ENCODE results near the gene SECISBP2.

SECISBP2 gene

DNA sequence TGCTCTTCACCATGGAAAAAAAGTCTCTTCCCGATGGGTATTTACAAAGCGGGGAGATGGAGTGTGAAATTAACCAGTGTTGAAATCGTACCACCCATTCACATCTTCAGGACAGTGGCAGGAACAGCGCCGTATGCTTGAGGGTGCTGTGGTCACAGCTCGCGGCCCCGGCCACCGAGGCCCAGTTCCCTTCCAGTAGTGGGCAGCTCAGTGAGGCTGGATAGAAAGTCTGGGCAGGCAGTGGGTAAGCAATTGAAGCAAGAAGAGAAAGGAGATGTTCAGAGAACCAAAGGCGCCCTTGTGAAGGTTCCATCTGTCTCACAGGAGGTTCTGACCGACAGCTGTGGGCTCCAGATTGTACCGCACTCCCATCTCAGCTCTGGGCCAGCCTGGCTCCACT, 59.1 kb downstream of the SECISBP2 start:
- H3K9me3 ChIP-seq: no peaks in the 10 kb centered on the region
- TF ChIP-seq, protein P1, sequence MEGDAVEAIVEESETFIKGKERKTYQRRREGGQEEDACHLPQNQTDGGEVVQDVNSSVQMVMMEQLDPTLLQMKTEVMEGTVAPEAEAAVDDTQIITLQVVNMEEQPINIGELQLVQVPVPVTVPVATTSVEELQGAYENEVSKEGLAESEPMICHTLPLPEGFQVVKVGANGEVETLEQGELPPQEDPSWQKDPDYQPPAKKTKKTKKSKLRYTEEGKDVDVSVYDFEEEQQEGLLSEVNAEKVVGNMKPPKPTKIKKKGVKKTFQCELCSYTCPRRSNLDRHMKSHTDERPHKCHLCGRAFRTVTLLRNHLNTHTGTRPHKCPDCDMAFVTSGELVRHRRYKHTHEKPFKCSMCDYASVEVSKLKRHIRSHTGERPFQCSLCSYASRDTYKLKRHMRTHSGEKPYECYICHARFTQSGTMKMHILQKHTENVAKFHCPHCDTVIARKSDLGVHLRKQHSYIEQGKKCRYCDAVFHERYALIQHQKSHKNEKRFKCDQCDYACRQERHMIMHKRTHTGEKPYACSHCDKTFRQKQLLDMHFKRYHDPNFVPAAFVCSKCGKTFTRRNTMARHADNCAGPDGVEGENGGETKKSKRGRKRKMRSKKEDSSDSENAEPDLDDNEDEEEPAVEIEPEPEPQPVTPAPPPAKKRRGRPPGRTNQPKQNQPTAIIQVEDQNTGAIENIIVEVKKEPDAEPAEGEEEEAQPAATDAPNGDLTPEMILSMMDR (IDR thresholded peaks at IDR 0.05): no peak
- H3K4me3 ChIP-seq (ENCODE audit: low read depth in 1 of 2, low read length in 1 of 2): no peak overlapping the region
- peaks cover 43 to 71% of the 10 kb centered on the region in 2 experiments for H3K4me1 ChIP-seq (ENCODE audit: control insufficient read depth in 1 of 2, insufficient read depth in 1 of 2, low read depth in 1 of 2, low read length in 1 of 2)
- no peaks in the 10 kb centered on the region for H3K27me3 ChIP-seq
- H3K27ac ChIP-seq: peak overlapping the region; percentile 75
- peaks cover 87% of the 10 kb centered on the region for H3K36me3 ChIP-seq

DNA sequence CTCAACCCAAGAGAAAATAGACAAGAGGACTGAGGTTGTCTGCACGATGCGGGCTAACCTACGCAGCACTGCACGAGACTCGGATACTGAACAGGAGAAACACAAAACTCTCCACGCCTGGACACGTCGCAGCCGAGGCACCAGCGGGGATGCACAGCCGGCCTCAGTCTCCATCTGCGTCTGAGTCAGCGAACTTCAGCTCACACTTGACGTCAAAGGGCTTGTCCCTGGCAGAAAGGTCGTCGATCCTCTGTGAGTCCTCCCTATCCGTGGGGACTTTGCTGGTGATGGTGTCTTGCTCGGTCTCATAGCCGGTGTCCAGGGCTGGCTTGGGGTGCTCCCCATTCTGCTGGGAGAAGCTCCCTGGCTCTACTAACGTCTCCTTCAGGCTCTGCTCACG, 60.2 kb downstream of the SECISBP2 start:
- Histone ChIP-seq H3K4me1 (ENCODE audit: control insufficient read depth in 1 of 2, insufficient read depth in 1 of 2, low read depth in 1 of 2, low read length in 1 of 2) (peaks cover 50 to 82% of the 10 kb centered on the region in 2 experiments), H3K4me3 (ENCODE audit: low read depth in 1 of 2, low read length in 1 of 2) (no peak overlapping the region), H3K27ac (peak overlapping the region; percentile 99), H3K9me3 (no peaks in the 10 kb centered on the region), H3K36me3 (peaks cover 87% of the 10 kb centered on the region), H3K27me3 (no peaks in the 10 kb centered on the region)
- TF ChIP-seq, protein P1 (IDR thresholded peaks at IDR 0.05): no peak

DNA sequence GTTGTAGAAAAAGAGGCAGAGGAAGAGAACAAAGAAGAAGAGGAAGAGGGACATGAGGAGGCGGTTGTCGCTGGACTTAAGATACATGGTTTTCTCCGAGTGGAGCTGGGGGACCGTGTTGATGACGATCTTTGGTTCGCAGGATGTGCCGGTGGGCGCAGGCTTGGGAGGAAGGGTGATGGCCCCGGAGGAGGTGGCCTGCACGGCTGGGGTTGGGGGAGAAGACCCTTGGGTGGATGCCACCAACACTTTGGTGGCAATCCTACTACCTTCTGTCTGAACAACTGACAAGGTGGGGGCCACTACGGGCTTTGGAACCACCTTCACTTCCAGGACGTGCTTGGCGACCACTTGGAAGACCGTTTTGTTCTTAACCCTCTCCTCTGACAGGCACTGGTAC, 60.7 kb downstream of the SECISBP2 start:
- Histone ChIP-seq H3K9me3 (no peaks in the 10 kb centered on the region), H3K27ac (peak overlapping the region; percentile 99), H3K4me3 (ENCODE audit: low read depth in 1 of 2, low read length in 1 of 2) (peak overlapping the region; percentile 39), H3K27me3 (no peaks in the 10 kb centered on the region), H3K36me3 (peaks cover 87% of the 10 kb centered on the region), H3K4me1 (ENCODE audit: control insufficient read depth in 1 of 2, insufficient read depth in 1 of 2, low read depth in 1 of 2, low read length in 1 of 2) (peaks cover 50 to 82% of the 10 kb centered on the region in 2 experiments)
- TF ChIP-seq, protein P1 (IDR thresholded peaks at IDR 0.05): no peak

DNA sequence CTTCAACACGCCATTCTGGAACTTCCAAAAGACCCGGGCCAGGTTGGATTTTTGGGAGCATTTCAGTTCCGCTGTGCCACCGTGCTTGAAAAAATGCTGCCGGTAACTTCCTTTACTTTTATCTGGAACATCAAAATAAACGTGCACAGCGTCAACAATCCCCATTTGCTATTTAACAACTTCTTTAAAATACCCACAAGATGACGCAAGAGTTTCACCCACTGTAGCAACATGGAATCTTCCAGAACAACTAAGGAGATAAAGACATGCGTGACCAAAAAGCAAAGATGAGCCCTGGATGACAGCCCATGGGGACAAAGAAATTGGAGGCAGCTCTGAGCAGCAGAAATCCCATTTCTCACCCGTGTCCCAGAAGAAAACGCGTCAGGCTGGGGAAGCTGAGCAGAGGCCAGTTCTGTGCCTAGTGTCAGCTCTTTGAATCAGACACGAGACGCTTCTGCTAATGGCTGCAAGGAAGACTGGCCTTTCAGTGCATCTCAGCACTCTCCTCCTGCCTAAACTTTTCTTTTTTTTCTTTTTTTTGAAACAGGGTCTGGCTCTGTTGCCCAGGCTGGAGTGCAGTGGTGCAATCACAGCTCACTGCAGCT, 61.3 kb downstream of the SECISBP2 start:
- Histone ChIP-seq H3K27ac (peak overlapping the region; percentile 99), H3K36me3 (peaks cover 87% of the 10 kb centered on the region), H3K4me1 (ENCODE audit: control insufficient read depth in 1 of 2, insufficient read depth in 1 of 2, low read depth in 1 of 2, low read length in 1 of 2) (peaks cover 50 to 77% of the 10 kb centered on the region in 2 experiments), H3K4me3 (ENCODE audit: low read depth in 1 of 2, low read length in 1 of 2) (peak overlapping the region; percentile 39), H3K27me3 (no peaks in the 10 kb centered on the region), H3K9me3 (no peaks in the 10 kb centered on the region)
- TF ChIP-seq, protein P1 (IDR thresholded peaks at IDR 0.05): peak; percentile 27

DNA sequence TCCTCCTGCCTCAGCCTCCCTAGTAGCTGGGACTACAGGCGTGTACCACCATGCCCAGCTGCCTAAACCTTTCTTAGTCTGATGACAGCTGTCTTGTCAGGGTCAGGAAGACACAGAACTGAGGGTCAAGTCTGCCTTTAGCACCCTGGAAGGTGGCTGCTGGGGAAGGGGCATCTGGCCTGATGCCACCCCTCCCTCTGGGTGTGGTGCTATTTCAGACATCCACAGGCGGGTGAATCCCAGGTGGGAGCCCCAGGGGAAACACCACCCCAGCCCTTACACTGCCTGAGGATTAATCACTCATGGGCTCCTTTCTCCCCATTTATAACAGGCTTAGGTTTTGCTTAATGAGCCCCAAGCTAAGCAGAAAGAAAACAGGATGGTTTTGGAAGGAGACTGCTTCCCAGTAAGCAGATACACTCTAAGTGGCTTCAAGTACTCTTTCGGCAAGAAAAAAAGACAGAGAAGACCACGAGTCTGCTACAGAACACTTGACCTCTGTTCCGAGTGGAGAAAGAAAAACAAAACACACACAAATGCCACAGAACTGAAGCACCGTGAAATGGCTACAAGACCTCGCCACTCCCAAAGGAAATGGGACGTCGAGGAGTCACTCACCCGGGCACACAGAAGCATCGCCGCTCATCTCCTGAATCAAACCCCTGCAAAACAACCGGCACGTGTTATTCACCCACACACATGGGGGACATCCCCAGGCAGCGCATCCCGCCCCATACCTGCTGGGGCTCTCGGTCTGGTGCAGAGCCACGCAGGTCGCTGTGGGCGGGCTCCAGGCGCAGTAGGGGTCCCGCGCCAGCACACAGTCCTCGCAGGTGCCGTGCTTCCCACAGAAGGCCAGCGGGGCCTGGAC, 62.4 kb downstream of the SECISBP2 start:
- Histone ChIP-seq H3K9me3 (no peaks in the 10 kb centered on the region), H3K27ac (peak overlapping the region; percentile 99), H3K4me3 (ENCODE audit: low read depth in 1 of 2, low read length in 1 of 2) (peak overlapping the region in 1 of 2 experiments; percentile 39), H3K36me3 (peaks cover 88% of the 10 kb centered on the region), H3K27me3 (no peaks in the 10 kb centered on the region), H3K4me1 (ENCODE audit: control insufficient read depth in 1 of 2, insufficient read depth in 1 of 2, low read depth in 1 of 2, low read length in 1 of 2) (peaks cover 50 to 68% of the 10 kb centered on the region in 2 experiments)
- TF ChIP-seq, protein P1 (IDR thresholded peaks at IDR 0.05): no peak
